ENCODE data around the gene RPLP1.

The RPLP1 gene

GRCh38 chr15:69450968-69451695, 1.5 kb upstream of the RPLP1 start:
- TF ChIP-seq, protein P1, sequence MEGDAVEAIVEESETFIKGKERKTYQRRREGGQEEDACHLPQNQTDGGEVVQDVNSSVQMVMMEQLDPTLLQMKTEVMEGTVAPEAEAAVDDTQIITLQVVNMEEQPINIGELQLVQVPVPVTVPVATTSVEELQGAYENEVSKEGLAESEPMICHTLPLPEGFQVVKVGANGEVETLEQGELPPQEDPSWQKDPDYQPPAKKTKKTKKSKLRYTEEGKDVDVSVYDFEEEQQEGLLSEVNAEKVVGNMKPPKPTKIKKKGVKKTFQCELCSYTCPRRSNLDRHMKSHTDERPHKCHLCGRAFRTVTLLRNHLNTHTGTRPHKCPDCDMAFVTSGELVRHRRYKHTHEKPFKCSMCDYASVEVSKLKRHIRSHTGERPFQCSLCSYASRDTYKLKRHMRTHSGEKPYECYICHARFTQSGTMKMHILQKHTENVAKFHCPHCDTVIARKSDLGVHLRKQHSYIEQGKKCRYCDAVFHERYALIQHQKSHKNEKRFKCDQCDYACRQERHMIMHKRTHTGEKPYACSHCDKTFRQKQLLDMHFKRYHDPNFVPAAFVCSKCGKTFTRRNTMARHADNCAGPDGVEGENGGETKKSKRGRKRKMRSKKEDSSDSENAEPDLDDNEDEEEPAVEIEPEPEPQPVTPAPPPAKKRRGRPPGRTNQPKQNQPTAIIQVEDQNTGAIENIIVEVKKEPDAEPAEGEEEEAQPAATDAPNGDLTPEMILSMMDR (IDR thresholded peaks at IDR 0.05; ENCODE audit: extremely low read depth, insufficient read depth, missing control alignments) = no peak
- in situ Hi-C loops (cut with MboI; ENCODE audit: low pct_unique_long_range_greater_than_20kb, low sequenced_read_pairs, unreplicated experiment) = no loop called here
- no peak for DNase-seq (ENCODE audit: low spot score)

DNA sequence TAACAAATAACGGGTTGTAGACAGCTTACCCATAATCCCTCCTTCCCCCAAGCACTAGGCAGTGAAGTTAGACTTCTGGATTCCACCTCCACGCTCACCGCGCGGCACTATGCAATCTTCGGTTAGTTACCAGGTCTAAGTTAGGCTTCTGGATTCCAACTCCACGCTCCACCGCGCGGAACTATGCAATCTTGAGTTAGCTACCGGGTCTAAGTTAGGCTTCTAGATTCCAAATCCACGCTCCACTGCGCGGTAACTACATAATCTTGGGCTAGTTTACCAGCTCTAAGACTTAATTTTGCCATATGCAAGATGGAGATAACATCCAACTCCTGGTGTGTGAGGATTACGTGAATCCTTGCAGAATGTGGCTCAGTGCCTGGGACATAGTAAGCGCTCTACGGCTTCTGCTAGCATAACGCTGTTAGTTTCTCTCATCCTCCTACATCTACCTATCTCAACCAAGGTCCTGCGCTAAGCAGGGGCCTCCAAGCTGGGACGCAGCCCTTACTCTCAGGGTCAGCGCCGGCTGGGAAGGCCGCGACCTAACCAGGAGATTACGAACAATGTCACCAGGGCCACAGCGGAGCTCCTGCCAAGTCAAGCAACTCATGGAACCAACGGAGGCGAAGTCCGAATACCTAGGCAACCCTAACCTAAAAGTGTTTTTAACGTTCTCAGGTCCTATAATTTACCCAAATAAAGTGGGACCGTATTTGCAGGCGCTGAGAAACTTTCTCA, 497 bp upstream of the RPLP1 start:
- TF ChIP-seq, protein P1 (IDR thresholded peaks at IDR 0.05; ENCODE audit: extremely low read depth, insufficient read depth, missing control alignments) = no peak
- in situ Hi-C loops (cut with MboI; ENCODE audit: low pct_unique_long_range_greater_than_20kb, low sequenced_read_pairs, unreplicated experiment) = no loop called here
- DNase-seq (ENCODE audit: low spot score) = no peak

DNA sequence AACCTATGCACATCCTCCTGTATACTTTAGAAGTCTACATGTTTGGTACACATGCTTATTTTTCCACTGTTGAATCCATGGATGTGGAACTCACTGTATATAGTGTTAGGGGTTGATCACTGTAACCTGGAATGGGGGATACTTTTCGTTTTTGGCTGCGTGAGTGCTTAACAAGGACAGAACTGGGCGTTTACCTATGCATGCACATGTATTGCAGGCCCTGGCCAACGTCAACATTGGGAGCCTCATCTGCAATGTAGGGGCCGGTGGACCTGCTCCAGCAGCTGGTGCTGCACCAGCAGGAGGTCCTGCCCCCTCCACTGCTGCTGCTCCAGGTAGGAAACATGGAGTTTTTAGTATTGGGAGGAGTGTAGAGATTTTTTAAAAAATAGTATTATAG, 2.3 kb downstream of the RPLP1 start:
- in situ Hi-C loops (cut with MboI; ENCODE audit: low pct_unique_long_range_greater_than_20kb, low sequenced_read_pairs, unreplicated experiment) = no loop called here
- TF ChIP-seq, protein P1 (IDR thresholded peaks at IDR 0.05; ENCODE audit: extremely low read depth, insufficient read depth, missing control alignments) = no peak
- no peak for DNase-seq (ENCODE audit: low spot score)

- TF ChIP-seq, protein P1 (IDR thresholded peaks at IDR 0.05; ENCODE audit: extremely low read depth, insufficient read depth, missing control alignments) = no peak
- DNase-seq (ENCODE audit: low spot score) = no peak
- in situ Hi-C loops (cut with MboI; ENCODE audit: low pct_unique_long_range_greater_than_20kb, low sequenced_read_pairs, unreplicated experiment) = no loop called here
These were observed 3.9 kb downstream of the RPLP1 start for GRCh38 chr15:69456208-69457166.

GRCh38 chr15:69457304-69458280, 5.0 kb downstream of the RPLP1 start:
- in situ Hi-C loops (cut with MboI; ENCODE audit: low pct_unique_long_range_greater_than_20kb, low sequenced_read_pairs, unreplicated experiment) = no loop called here
- DNase-seq (ENCODE audit: low spot score) = no peak
- TF ChIP-seq, protein P1 (IDR thresholded peaks at IDR 0.05; ENCODE audit: extremely low read depth, insufficient read depth, missing control alignments) = no peak
